ENCODE results near the gene TNS1. TPM values are rescaled to one million over a fixed set of nuclear protein-coding genes. Genes with fewer than 3 reads are reported as not detected.
"Not testable (repeated sequence)": the region's sequence is repeated elsewhere in the genome, so short reads cannot be mapped to it uniquely, and the experiment has no call there.

TNS1 gene
- total RNA-seq = 1,000 to 10,000 TPM; 1,255 to 1,508 TPM
- long read RNA-seq, donor 1, transcript TNS1-217 (8 exons, 1,652 nt) = major isoform, 7 of 762 reads
- long read RNA-seq, donor 1, partial matches to known transcripts = 352 of 762 reads
- long read RNA-seq, donor 1, other reads (novel, unspliced or antisense) = 403 of 762 reads
- long read RNA-seq, donor 2, partial matches to known transcripts = 95 of 442 reads
- long read RNA-seq, donor 2, other reads (novel, unspliced or antisense) = 343 of 442 reads

DNA sequence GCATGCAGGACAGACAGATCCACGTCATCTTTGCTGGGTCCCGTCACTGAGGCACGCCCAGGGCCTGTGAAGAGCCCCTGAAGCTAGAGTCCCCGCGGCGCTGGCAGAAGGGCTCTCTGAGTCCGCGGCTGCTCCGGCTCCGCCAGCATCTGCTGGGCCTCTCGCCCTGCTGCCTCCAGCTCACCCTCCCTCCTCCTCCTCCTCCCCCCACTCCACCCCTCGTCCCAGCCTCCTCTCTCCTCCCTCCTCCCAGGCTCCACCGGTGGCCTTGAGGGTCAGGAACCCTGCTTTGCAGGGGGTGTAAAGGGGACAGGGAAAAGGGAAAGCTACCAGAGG, at the start of gene TNS1:
Gene TNS1 (minus strand): TSS at position 151 of the 336 bp plus-strand sequence. CDS start 123 bp downstream, at position 28.
- intact Hi-C loops (cut with DNase I) = no loop called here
- no peak for DNase-seq (ENCODE audit: low spot score)

DNA sequence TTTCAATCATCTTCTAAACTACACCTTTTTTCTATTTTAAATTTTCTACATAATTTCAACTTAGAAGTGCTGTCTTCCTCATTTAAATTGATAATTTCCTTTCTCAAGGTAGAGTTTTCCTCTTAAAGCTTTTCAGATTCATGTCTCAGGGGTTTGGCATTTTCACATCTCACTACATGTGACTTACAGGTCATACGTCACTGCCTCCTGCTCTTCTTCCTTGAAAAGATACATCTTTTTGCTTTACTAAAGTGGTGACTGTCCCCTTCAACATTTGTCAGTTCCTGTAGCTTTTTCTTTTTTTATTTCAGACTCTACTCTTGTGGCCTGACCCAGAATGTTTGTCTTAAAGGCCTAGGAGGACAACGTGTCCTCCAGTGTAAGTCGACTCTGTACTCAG, 49.1 kb upstream of the TNS1 start:
- DNase-seq (ENCODE audit: low spot score) = no peak
- intact Hi-C loops (cut with DNase I) = no loop called here

DNA sequence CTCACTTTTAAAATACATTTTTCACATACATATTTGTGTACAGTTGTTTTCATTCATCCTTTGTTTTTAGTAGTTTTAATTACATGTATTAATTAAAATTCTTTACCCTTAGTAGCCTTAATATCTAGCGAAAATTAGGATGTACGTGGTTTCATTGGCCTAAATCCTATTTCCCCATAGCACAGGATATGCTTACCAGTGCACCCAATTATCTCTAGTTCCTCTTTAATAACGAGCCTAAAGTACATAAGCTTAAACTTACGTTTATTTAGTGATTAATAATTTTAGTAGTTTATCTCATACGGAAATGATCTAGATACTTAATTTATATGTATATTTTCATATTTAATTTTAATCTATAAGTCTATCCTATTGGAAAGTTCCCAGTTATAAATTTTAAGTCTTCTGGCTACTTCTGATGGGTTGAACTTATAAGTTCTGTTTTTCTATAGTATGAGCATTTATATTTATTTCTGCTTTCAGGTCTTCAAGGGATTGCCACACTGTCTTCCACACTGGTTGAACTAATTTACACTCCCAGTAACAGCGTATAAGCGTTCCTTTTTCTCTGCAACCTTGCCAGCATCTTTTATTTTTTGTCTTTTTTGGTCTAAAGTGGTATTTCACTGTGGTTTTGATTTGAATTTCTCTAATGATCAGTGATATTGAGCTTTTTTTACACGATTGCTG, 44.9 kb upstream of the TNS1 start:
- no peak for DNase-seq (ENCODE audit: low spot score)
- intact Hi-C loops (cut with DNase I) = no loop called here

- DNase-seq (ENCODE audit: low spot score) = no peak
- intact Hi-C loops (cut with DNase I) = no loop called here
Measured at GRCh38 chr2:218046238-218046637, 43.4 kb upstream of the TNS1 start.

- intact Hi-C loops (cut with DNase I) = not testable (repeated sequence)
Measured at GRCh38 chr2:218044599-218044998, 41.8 kb upstream of the TNS1 start.

GRCh38 chr2:218043701-218044109, 40.9 kb upstream of the TNS1 start:
- DNase-seq (ENCODE audit: low spot score) = no peak
- intact Hi-C loops (cut with DNase I) = no loop called here

More at GRCh38 chr2:218044599-218044998, 41.8 kb upstream of the TNS1 start:
- DNase-seq (ENCODE audit: low spot score) = not testable (repeated sequence)

DNA sequence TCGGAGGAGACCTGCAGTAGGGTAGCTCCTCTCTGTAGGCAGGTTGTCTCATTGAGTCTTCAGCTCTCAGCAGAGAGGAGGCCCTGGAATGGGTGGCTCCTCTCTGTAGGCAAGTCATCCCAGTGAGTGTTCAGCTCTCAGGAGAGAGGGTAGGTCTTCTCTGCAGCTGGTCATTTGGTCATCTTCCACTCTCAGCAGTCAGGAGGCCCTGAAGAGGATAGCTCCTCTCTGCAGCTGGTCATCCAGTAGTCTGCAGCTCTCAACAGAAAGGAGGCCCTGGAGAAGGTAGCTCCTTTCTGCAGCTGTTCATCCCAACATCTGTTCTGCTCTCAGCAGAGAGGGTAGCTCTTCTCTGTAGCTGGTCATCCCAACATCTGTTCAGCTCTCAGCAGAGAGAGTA, 40.3 kb upstream of the TNS1 start:
- DNase-seq (ENCODE audit: low spot score) = no peak
- intact Hi-C loops (cut with DNase I) = no loop called here

DNA sequence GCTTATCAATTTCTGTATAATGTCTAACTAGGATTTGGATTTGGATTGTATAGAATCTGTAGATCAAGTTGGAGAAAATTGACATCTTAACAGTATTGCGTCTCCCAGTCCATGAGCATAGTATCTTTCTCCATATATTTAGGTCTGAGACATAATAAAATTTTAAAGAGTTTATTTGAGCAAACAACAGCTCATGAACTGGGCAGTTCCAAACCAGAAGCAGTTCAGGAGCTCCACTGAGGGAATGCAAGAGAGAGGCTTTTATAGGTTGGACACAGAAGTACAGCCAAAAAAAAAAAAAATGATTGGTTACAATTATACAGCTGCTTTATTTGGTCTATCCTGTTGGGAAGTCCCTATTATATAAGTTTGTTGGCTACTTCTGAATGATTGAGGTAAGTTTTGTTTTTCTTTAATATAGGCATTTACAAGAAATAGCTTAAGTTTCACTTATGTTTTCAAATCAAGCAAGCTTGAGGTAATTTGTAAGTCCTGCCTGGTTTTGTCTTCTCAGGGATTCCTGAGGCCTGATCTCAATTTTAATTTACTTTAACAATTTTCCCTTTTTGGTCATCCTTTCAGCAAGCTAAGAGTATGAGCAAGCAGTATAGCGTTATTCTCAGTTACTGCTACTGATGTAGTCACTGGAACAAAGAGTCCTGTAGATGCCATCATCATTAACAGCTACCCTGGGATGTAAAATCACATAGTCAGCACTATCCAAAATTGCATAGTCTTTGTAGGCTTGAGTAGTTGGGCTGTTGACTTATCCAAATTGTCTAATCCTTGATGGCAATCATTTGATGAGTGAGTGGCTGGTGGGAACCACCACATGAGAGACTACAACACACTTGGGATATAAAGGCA, 38.7 kb upstream of the TNS1 start:
- intact Hi-C loops (cut with DNase I) = no loop called here
- no peak for DNase-seq (ENCODE audit: low spot score)

GRCh38 chr2:218040883-218041282, 38.1 kb upstream of the TNS1 start:
- intact Hi-C loops (cut with DNase I) = no loop called here
- no peak for DNase-seq (ENCODE audit: low spot score)

DNA sequence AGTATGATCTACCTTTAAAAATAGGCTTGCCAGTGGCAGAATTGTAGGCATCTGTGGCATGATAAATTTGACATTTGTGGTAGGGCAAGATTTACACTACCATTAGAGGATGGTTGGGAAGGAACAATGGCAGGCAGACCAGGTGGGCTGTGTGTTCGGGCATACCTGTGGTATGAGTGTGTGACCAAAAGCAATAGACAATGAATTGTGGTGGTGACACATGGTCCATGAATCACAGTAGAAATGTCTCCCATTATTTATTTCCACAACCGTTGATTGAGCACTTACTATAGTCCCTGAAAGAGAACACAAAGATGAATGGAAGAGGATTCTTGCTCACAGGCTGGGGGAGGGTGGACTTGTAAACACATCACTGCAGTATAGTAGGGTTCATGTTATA, 36.4 kb upstream of the TNS1 start:
- intact Hi-C loops (cut with DNase I) = loop anchor here in 1 of 2 donors (5.0 kb wide), 2 partner anchors 247 to 723 kb away; no protein-coding TSS in a partner anchor
- DNase-seq (ENCODE audit: low spot score) = no peak

- intact Hi-C loops (cut with DNase I) = loop anchor here in 1 of 2 donors (5.0 kb wide), 2 partner anchors 244 to 726 kb away; no protein-coding TSS in a partner anchor
- no peak for DNase-seq (ENCODE audit: low spot score)
Measured at GRCh38 chr2:218036371-218036770, 33.6 kb upstream of the TNS1 start.

- intact Hi-C loops (cut with DNase I) = loop anchor here in 1 of 2 donors (5.0 kb wide), 2 partner anchors 243 to 727 kb away; no protein-coding TSS in a partner anchor
- no peak for DNase-seq (ENCODE audit: low spot score)
Measured at GRCh38 chr2:218035463-218036100, 32.8 kb upstream of the TNS1 start.

GRCh38 chr2:218034497-218035213, 31.9 kb upstream of the TNS1 start:
- peak; percentile 90 for DNase-seq (ENCODE audit: low spot score)
- intact Hi-C loops (cut with DNase I) = loop anchor here (5.0 kb wide), 3 partner anchors 242 to 728 kb away; no protein-coding TSS in a partner anchor

DNA sequence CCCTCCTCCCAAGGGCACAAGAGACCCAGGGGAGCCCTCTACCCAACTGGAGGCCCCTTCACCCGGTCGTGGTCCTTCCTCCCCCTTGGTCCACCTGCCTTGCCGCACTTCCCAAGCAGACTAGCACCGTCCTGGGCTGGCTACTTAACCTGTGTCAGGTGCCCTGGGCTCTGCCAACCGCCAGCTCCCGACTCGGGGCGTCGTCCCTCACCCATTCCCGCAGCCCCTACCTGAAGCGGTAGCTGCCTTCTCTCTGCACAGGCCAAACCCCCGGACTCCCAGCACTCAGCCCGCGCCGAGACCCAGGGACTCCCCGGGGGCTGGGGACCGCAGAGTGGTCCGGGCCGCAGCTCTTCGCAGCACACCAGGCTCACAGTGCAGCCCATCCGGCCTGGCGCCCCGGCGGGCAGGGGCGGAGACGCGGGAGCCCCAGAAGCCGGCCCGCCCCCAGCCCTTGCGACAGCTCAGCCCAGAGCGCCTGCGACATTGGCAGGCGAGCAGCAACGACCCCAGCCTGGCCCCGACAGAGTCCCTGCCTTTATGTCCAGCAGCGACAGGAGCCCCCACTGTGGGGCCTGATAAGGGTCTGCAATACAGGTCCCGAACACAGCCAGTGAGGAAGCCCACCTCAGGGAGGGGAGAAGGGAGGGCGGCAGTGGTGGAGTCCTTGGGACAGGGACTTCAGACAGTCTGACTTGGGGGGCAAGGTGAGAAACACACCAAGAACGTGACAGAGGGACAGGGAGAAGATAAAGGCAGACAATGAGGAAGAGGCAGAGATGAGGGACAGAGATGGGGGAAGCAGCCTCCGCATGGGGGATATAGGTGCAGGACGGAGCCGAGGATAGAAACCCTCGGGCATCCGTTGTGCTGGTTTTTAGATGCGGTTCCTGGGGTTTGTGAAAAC, 31.0 kb upstream of the TNS1 start:
- intact Hi-C loops (cut with DNase I) = loop anchor here in 1 of 2 donors (5.0 kb wide), 1 partner anchor 247 kb away; no protein-coding TSS in a partner anchor

DNA sequence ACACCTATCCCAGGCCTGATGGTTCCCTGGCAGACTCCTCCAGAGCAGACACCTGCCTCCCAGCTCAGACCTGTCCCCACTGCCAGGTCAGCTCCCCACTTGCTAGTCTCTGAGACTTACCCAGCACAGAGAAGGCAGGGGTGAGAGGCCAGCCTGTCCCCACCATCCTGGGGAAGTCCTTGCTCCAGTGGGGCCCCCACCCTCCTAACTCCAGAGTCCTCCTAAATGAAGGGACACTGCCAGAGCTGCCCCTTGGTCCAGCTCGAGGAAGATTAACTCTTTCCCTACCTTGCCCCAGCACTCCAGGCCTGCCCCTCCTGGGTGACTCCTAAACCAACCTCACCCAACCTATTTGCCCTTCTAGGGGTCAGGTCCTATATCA, 30.4 kb upstream of the TNS1 start:
- intact Hi-C loops (cut with DNase I) = loop anchor here in 1 of 2 donors (5.0 kb wide), 1 partner anchor 246 kb away; no protein-coding TSS in a partner anchor
- no peak for DNase-seq (ENCODE audit: low spot score)

More for the DNA sequence above, 31.0 kb upstream of the TNS1 start:
- peak; percentile 76 for DNase-seq (ENCODE audit: low spot score)

DNA sequence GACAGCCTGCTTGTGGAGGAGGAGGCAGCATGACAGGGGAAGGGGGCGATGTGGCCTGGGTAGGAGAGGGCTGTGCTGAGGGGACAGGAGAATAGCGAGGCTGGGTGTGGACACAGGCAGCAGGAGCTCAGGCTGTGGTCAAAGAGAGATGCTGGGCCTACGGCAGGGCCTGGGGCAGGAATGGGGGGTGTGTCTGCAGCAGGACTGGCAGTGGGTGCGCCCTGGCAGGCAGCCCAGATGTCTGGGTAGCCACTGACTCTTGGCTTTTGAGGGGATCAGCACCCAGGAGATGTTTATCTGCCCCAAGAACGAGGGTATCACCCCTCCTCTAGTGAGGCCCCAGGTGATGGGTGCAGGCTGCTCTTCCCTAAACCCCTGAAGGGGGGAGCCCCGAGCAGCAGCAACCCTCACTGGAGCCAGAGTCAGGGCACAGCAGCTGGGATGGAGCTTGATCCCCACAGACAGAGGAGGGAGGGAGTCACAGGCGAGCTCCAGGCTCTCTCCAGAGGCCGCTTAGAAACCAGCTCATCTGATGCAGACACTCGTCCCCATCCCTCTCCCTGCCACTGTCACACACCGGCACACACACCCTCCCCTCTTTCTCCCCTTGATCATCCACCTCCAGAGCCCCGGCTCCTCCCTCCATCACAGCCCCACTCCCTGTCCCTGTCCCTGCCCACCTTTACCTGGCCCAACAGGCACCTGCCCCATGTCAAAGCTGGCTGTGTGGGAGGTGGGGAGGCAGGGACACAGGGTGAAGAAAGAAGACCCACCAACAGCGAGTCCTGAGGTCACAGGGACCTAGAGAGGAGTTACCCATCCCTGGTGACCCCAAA, 29.8 kb upstream of the TNS1 start:
- intact Hi-C loops (cut with DNase I) = loop anchor here in 1 of 2 donors (5.0 kb wide), 1 partner anchor 245 kb away; no protein-coding TSS in a partner anchor
- DNase-seq (ENCODE audit: low spot score) = no peak
